ENCODE results near the gene CDH4. TPM values are rescaled to one million over a fixed set of nuclear protein-coding genes. Genes with fewer than 3 reads are reported as not detected.

Gene CDH4
- total and polyA plus RNA-seq, 2 of the 8 experiments (the other 6 are each of a cell fraction or from before 2014, with no cell fraction given), result 4.3 to 7.9 TPM

DNA sequence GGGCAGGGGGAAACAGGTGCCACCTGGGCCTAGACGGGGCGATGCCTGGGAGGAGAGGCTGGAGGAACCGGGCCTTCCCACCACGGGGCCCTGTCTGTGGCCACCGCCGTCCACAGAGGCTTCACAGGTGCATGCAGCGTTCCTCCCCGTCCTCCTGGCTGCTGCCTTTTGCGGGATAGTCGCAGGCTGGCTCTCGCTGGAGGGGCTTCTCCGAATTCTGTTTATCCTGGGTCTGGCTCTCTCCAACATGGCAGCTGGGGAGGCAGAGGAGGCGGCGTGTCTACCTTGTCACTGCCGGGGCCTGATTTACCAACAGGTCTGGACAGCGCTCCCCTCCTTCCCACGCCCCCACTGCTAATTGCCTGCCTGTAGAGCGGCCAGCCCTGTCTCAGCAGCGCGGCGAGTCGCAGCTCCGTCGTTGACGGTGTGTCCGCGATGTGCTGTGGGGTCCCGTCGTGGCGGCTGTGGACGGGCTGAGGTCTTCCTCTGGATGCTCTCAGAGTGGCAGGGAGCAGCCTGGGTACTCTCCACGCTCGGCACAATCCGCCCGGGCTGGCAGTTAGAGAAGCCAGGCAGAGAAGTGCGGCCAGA is 550.8 kb downstream of the CDH4 start:
- H3K23me2 ChIP-seq (ENCODE audit: low read depth, low read length), result no peaks in the 10 kb centered on the region
- CTCF ChIA-PET (ENCODE audit: partially characterized antibody), result interaction anchor here (1.5 kb wide), 1 partner anchor 15 kb away, joined by 4 read pairs; no protein-coding TSS in a partner anchor
- H4K5ac ChIP-seq (ENCODE audit: insufficient read length, low read depth, low read length), result no peak overlapping the region
- peaks cover 0 to 4% of the 10 kb centered on the region in 2 experiments for H4K20me1 ChIP-seq (replicated peaks in 1 of 2; ENCODE audit: control insufficient read depth in 1 of 2, insufficient read depth in 2 of 2, low read length in 2 of 2)
- H3K36me3 ChIP-seq (ENCODE audit: control insufficient read depth in 2 of 4, insufficient read depth in 4 of 4, low read length in 3 of 4), result no peaks in the 10 kb centered on the region
- H3K9me3 ChIP-seq (ENCODE audit: insufficient read depth in 2 of 2, low read depth in 1 of 2, low read length in 1 of 2), result no peaks in the 10 kb centered on the region
- DNase-seq (ENCODE audit: low read depth in 1 of 2, low spot score in 2 of 2) (no peak), FAIRE-seq (no peak)
- H3K18ac ChIP-seq (ENCODE audit: extremely low read depth, low read length), result no peak overlapping the region; the same call in 1 of the 2 replicates
- no peak overlapping the region for H3K9ac ChIP-seq (replicated peaks in 1 of 4; ENCODE audit: extremely low read depth in 1 of 4, low read depth in 3 of 4, low read length in 3 of 4)
- no peak overlapping the region for H3K27ac ChIP-seq (ENCODE audit: low read depth, low read length)
- no peak for TF ChIP-seq FOSL1 (IDR thresholded peaks at IDR 0.05; ENCODE audit: insufficient read depth, low read depth, low read length)
- no peak for TF ChIP-seq SIRT6 (IDR thresholded peaks at IDR 0.05; ENCODE audit: low read length)
- POLR2A ChIA-PET (ENCODE audit: partially characterized antibody), result interaction anchor here (0.7 kb wide), 1 partner anchor 599 kb away, joined by 6 read pairs; no protein-coding TSS in a partner anchor
- no peak overlapping the region for H2BK12ac ChIP-seq (ENCODE audit: low read depth, low read length)
- no peaks in the 10 kb centered on the region for H3K79me2 ChIP-seq (ENCODE audit: control insufficient read depth in 1 of 2, insufficient read depth in 2 of 2, low read length in 2 of 2)
- H2BK5ac ChIP-seq (ENCODE audit: low read depth, low read length), result no peak overlapping the region
- no peaks in the 10 kb centered on the region for H3K79me1 ChIP-seq (ENCODE audit: low read depth, low read length)
- 94% methylated on average over 34 of the region's 36 CpGs; no CpG with 5 or more reads in 1 of the 2 experiments for WGBS, 2 experiments (ENCODE audit: extremely low coverage in 1 of 2, insufficient coverage in 1 of 2, insufficient read length in 1 of 2, insufficient replicate concordance in 2 of 2, low coverage in 1 of 2, low lambda C conversion rate in 2 of 2, missing lambda C conversion rate in 1 of 2)
- peaks cover 0 to 5% (median 2%) of the 10 kb centered on the region in 4 experiments; a peak in 3 of 7 replicates for H3K27me3 ChIP-seq (replicated peaks in 1 of 4; ENCODE audit: control insufficient read depth in 3 of 4, extremely low read depth in 1 of 4, insufficient read depth in 3 of 4, low read length in 3 of 4)
- no peak overlapping the region for H2AFZ ChIP-seq (ENCODE audit: low read length)
- peaks cover 0 to 2% (median 0%) of the 10 kb centered on the region in 4 experiments; a peak in 2 of 7 replicates for H3K4me1 ChIP-seq (replicated peaks in 1 of 4; ENCODE audit: control insufficient read depth in 3 of 4, insufficient read depth in 4 of 4, low read length in 3 of 4)
- H3K14ac ChIP-seq (ENCODE audit: insufficient read length), result no peak overlapping the region
- no peak overlapping the region for H3K4ac ChIP-seq (replicated peaks; ENCODE audit: insufficient read length, low read depth, low read length)
- no peak overlapping the region for H2BK15ac ChIP-seq (ENCODE audit: low read length)
- no peak overlapping the region for H2BK20ac ChIP-seq (ENCODE audit: low read length)
- no peak overlapping the region for H3K23ac ChIP-seq (ENCODE audit: insufficient read length)
- no peak overlapping the region for H2BK120ac ChIP-seq (replicated peaks; ENCODE audit: low read depth, low read length)
- H2AK5ac ChIP-seq (ENCODE audit: low read depth, low read length), result no peak overlapping the region
- H3K4me2 ChIP-seq (ENCODE audit: insufficient read depth in 1 of 2, low read depth in 2 of 2, low read length in 2 of 2), result no peak overlapping the region
- no peak overlapping the region for H3K56ac ChIP-seq (replicated peaks; ENCODE audit: insufficient read length, low read depth, low read length)
- H4K8ac ChIP-seq (ENCODE audit: extremely low read depth, insufficient read depth, low read length), result peak overlapping the region; percentile 64; the same call in 1 of the 2 replicates
- H3K4me3 ChIP-seq (ENCODE audit: extremely low read depth in 1 of 4, insufficient read depth in 2 of 4, low read depth in 3 of 4, low read length in 4 of 4), result no peak overlapping the region
- H4K91ac ChIP-seq (replicated peaks; ENCODE audit: insufficient read length, low read length), result peak overlapping the region; percentile 54

Measured in H1 (cell line).